GM12878 (cell line): ENCODE data around the gene EXOC4. TPM values are rescaled to one million over a fixed set of nuclear protein-coding genes. Genes with fewer than 3 reads are reported as not detected.

Experiments
- ATAC-seq: fragments of 200-7000 bp; cut with Tn5 transposase; 3 replicates; pipeline ENCODE4 v1.9.1; 2020; ENCODE audit warnings: mild to moderate bottlenecking, moderate library complexity
- BruUV-seq: library from RNA; stranded (reverse); fragments of 400-500 nt; replicated peaks from 2 replicates; lab custom pipeline; 2021; lab: Mats Ljungman, UMichigan
- CTCF ChIA-PET: fragments of 300-600 bp; sonication (Branson Sonifier 250); formaldehyde crosslinking; extraction: SDS; loops from one replicate; lab custom pipeline; 2021; ENCODE audit warnings: inconsistent platforms; lab: Yijun Ruan, JAX
- POLR2A ChIA-PET: fragments of 350-600 bp; formaldehyde crosslinking; extraction: SDS; loops from one replicate; lab custom pipeline; 2021; ENCODE audit warnings: inconsistent platforms; lab: Charles Lee
- RAD21 ChIA-PET: fragments of 300-600 bp; sonication (Branson Sonifier 250); formaldehyde crosslinking; loops from one replicate; lab custom pipeline; 2023; ENCODE audit warnings: antibody characterized with exemption; ENCODE audit not compliant: unreplicated experiment; lab: Charles Lee
- SMC1A ChIA-PET: fragments of 300-600 bp; sonication (Branson Sonifier 250); formaldehyde crosslinking; loops from one replicate; lab custom pipeline; 2023; ENCODE audit not compliant: unreplicated experiment, uncharacterized antibody; lab: Charles Lee
- DNase-seq: peaks from one replicate; pipeline ENCODE4 v3.0.0-alpha.2; 2011; ENCODE audit warnings: low read depth, low spot score
- FAIRE-seq: peaks from 3 replicates; lab custom pipeline; 2011; peaks lifted over from hg19 to GRCh38; lab: Jason Lieb, UNC
- H2AFZ ChIP-seq: 2 replicates; pipeline ENCODE4 v1.6.0; 2011; ENCODE audit warnings: low read depth, low read length, control low read depth; ENCODE audit not compliant: control insufficient read depth
- H3K27ac ChIP-seq: 2 replicates; pipeline ENCODE4 v1.5.1; 2011; ENCODE audit warnings: control low read depth; ENCODE audit not compliant: control insufficient read depth, insufficient read depth
- H3K27me3 ChIP-seq, 2 experiments: replicated peaks in 1 of 2; 2 replicates each; pipeline versions ENCODE4 v1.6.0 to v1.6.1; 2011; ENCODE audit warnings: low read length in 1 of 2; ENCODE audit not compliant: control insufficient read depth in 2 of 2, insufficient read depth in 2 of 2
- H3K36me3 ChIP-seq, 2 experiments: 2 replicates each; pipeline ENCODE4 v1.5.1; 2011; ENCODE audit warnings: low read length in 1 of 2; ENCODE audit not compliant: control insufficient read depth in 2 of 2, insufficient read depth in 2 of 2
- H3K4me1 ChIP-seq: 2 replicates; pipeline ENCODE4 v1.6.1; 2011; ENCODE audit warnings: mild to moderate bottlenecking, low read length, moderate library complexity, mixed read lengths; ENCODE audit not compliant: control insufficient read depth, insufficient read depth
- H3K4me2 ChIP-seq: 2 replicates; pipeline ENCODE4 v1.6.0; 2011; ENCODE audit warnings: control low read depth; ENCODE audit not compliant: control insufficient read depth, insufficient read depth
- H3K4me3 ChIP-seq: fragments of 200-600 bp; sonication (generic); 2 replicates; pipeline ENCODE4 v1.5.1; 2016
- H3K79me2 ChIP-seq: 2 replicates; pipeline ENCODE4 v1.6.0; 2011; ENCODE audit warnings: low read length; ENCODE audit not compliant: control insufficient read depth, insufficient read depth
- H3K9ac ChIP-seq: 2 replicates; pipeline ENCODE4 v1.8.0; 2011; ENCODE audit warnings: low read length, control low read depth, mixed read lengths; ENCODE audit not compliant: control insufficient read depth, insufficient read depth
- H3K9me3 ChIP-seq: replicated peaks from 3 replicates; pipeline ENCODE4 v1.5.1; 2011; ENCODE audit warnings: mild to moderate bottlenecking, low read length; ENCODE audit not compliant: control insufficient read depth, insufficient read depth
- H4K20me1 ChIP-seq: 2 replicates; pipeline ENCODE4 v1.6.0; 2011; ENCODE audit not compliant: control insufficient read depth, insufficient read depth
- CTCF ChIP-seq, 3 experiments: IDR thresholded peaks in 2 of 3; conservative IDR thresholded peaks in 1 of 3; 2 replicates each; pipeline ENCODE4 v1.5.1; 2011; ENCODE audit warnings: low read depth in 3 of 3, low read length in 3 of 3, mild to moderate bottlenecking in 3 of 3, control low read depth in 2 of 3, moderate library complexity in 2 of 3, inconsistent platforms in 1 of 3, mixed read lengths in 1 of 3; ENCODE audit not compliant: control insufficient read depth in 2 of 3, insufficient read depth in 1 of 3; ENCODE audit errors: extremely low read depth in 1 of 3
- EGR1 ChIP-seq, 2 experiments: IDR thresholded peaks; 1 replicate in 1 of 2; 2 replicates in 1 of 2; pipeline ENCODE4 v1.6.1; 2011 to 2012; ENCODE audit warnings: low read depth in 2 of 2, low read length in 2 of 2, borderline replicate concordance in 1 of 2, mild to moderate bottlenecking in 1 of 2, moderate library complexity in 1 of 2
- GABPA ChIP-seq: IDR thresholded peaks from 2 replicates; pipeline ENCODE4 v1.6.1; 2014; ENCODE audit warnings: antibody characterized with exemption, low read depth, mild to moderate bottlenecking, inconsistent platforms
- JUNB ChIP-seq: IDR thresholded peaks from 2 replicates; pipeline ENCODE4 v1.6.1; 2016; ENCODE audit warnings: antibody characterized with exemption, mild to moderate bottlenecking
- LARP7 ChIP-seq: fragments of 450-650 bp; IDR thresholded peaks from 2 replicates; pipeline ENCODE4 v1.6.1; 2017; ENCODE audit warnings: mild to moderate bottlenecking
- SIN3A ChIP-seq: IDR thresholded peaks from 2 replicates; pipeline ENCODE4 v1.6.1; 2012; ENCODE audit warnings: low read depth, low read length, improper control_type of control experiment
- SKIL ChIP-seq: fragments of 450-650 bp; IDR thresholded peaks from 2 replicates; pipeline ENCODE4 v1.6.1; 2017; ENCODE audit warnings: mild to moderate bottlenecking, low read depth, inconsistent platforms; ENCODE audit not compliant: poor library complexity, severe bottlenecking
- ZBTB4 ChIP-seq: fragments of 450-650 bp; formaldehyde crosslinking; IDR thresholded peaks from 2 replicates; pipeline ENCODE4 v1.4.0; 2022; ENCODE audit warnings: mild to moderate bottlenecking, moderate library complexity
- WGBS: methylation state at CpG from one replicate; pipeline ENCODE4 v1.1.6; 2016; ENCODE audit warnings: low lambda C conversion rate; ENCODE audit not compliant: insufficient replicate concordance, insufficient coverage; ENCODE audit errors: missing lambda C conversion rate; 5-methylcytosine and 5-hydroxymethylcytosine counted together
- in situ Hi-C: fragments of 300-500 bp; cut with MboI; formaldehyde crosslinking; loops from 9 replicates; pipeline ENCODE4 v1.14.3; 2018; ENCODE audit warnings: mixed read lengths
- intact Hi-C: fragments of 100-400 bp; cut with micrococcal nuclease; formaldehyde crosslinking; loops from one replicate; pipeline ENCODE4 v1.14.2; 2022; ENCODE audit not compliant: unreplicated experiment
- polyA plus RNA-seq, 11 experiments: library from polyadenylated mRNA; depleted of rRNA in 4 of 11; unstranded in 6 of 11; stranded (reverse) in 5 of 11; fragments of >200 nt; fragmentation: Nextera tagmentation in 4 of 11; fragmentation: Illumina TruSeq in 1 of 11; extraction: Ambion mirVana in 4 of 11; extraction: Trizol in 1 of 11; gene quantifications; 1 replicate in 1 of 11; 2 replicates in 10 of 11; pipeline versions ENCODE4 v1.2.1 to v1.2.3, GENCODE V29; 2011 to 2016; ENCODE audit warnings: inconsistent platforms in 2 of 11, missing spikeins in 2 of 11, low read depth in 1 of 11
- total RNA-seq, 4 experiments: library from RNA; depleted of rRNA in 3 of 4; stranded (reverse); fragments of >200 nt in 3 of 4; fragmentation: Illumina TruSeq in 1 of 4; extraction: Trizol in 1 of 4; gene quantifications; 2 replicates each; pipeline versions ENCODE4 v1.2.1 to v1.2.3, GENCODE V29; 2013 to 2021

EXOC4 gene
- total and polyA plus RNA-seq, 10 of the 15 experiments (the other 5 are each of a cell fraction or from before 2014, with no cell fraction given): 13.2 to 44.5 (median 29.6) TPM

GRCh38 chr7:133912916-133913697 lies 660.2 kb downstream of the EXOC4 start:
- ATAC-seq (no peak), FAIRE-seq (no peak), DNase-seq (no peak)
- POLR2A ChIA-PET: no interaction called here
- no peaks in the 10 kb centered on the region for H3K36me3 ChIP-seq
- H3K4me3 ChIP-seq: no peak overlapping the region
- H3K27me3 ChIP-seq: no peaks in the 10 kb centered on the region
- no peak overlapping the region for H3K9ac ChIP-seq
- intact Hi-C loops (no loop called here), in situ Hi-C loops (no loop called here)
- TF ChIP-seq SKIL (no peak), GABPA (0 out of 2 replicates have a peak, but pooled peaks have one; percentile 12)
- SMC1A ChIA-PET: no interaction called here
- no peaks in the 10 kb centered on the region for H3K9me3 ChIP-seq
- CTCF ChIA-PET: no interaction called here
- no peaks in the 10 kb centered on the region for H3K79me2 ChIP-seq
- H3K4me1 ChIP-seq: peaks cover 8% of the 10 kb centered on the region
- BruUV-seq: no TSS peak
- H3K4me2 ChIP-seq: no peak overlapping the region
- H2AFZ ChIP-seq: no peak overlapping the region
- WGBS: 90% methylated on average over 2 of the region's 2 CpGs
- H3K27ac ChIP-seq: no peak overlapping the region
- RAD21 ChIA-PET: no interaction called here
- H4K20me1 ChIP-seq: no peaks in the 10 kb centered on the region

- RAD21 ChIA-PET: no interaction called here
- WGBS: 96% methylated on average over 3 of the region's 3 CpGs
- no peak overlapping the region for H3K9ac ChIP-seq
- H3K4me3 ChIP-seq: no peak overlapping the region
- intact Hi-C loops (no loop called here), in situ Hi-C loops (no loop called here)
- H3K4me2 ChIP-seq: no peak overlapping the region
- no peaks in the 10 kb centered on the region for H3K27me3 ChIP-seq
- no peak overlapping the region for H3K27ac ChIP-seq
- H3K9me3 ChIP-seq: no peaks in the 10 kb centered on the region; the same call in 1 of the 3 replicates
- SMC1A ChIA-PET: interaction anchor here (1.6 kb wide), 1 partner anchor 10 kb away, joined by 3 read pairs; no protein-coding TSS in a partner anchor
- H3K79me2 ChIP-seq: no peaks in the 10 kb centered on the region
- H2AFZ ChIP-seq: no peak overlapping the region
- no peaks in the 10 kb centered on the region for H3K36me3 ChIP-seq
- H3K4me1 ChIP-seq: peaks cover 6% of the 10 kb centered on the region
- no peak for ATAC-seq
- CTCF ChIA-PET: interaction anchor here (0.9 to 1.1 kb wide), 2 partner anchors 61 to 120 kb away, joined by 3 to 4 read pairs; no protein-coding TSS in a partner anchor
- no peak for DNase-seq
- POLR2A ChIA-PET: no interaction called here
- FAIRE-seq: no peak
- no TSS peak for BruUV-seq
- H4K20me1 ChIP-seq: no peaks in the 10 kb centered on the region
- no peak for TF ChIP-seq ZBTB4
- TF ChIP-seq JUNB: no peak
- no peak for TF ChIP-seq EGR1 (IDR thresholded peaks at IDR 0.05; ENCODE audit: borderline replicate concordance in 1 of 2, low read depth in 2 of 2, low read length in 2 of 2)
- TF ChIP-seq CTCF (IDR thresholded peaks at IDR 0.05 in 2 of 3, conservative IDR thresholded peaks at IDR 0.05 in 1 of 3; ENCODE audit: control insufficient read depth in 2 of 3, extremely low read depth in 1 of 3, insufficient read depth in 1 of 3, low read depth in 3 of 3, low read length in 3 of 3): no peak
- no peak for TF ChIP-seq LARP7
- no peak for TF ChIP-seq SIN3A
These were observed 663.7 kb downstream of the EXOC4 start for GRCh38 chr7:133916621-133917020.
